DOHH2 (cell line): ENCODE measurements around the gene ZNF296.
A peak's percentile ranks its signal among the peaks of the same experiment; 100 is the strongest.

Source experiments
- H3F3A ChIP-seq: fragments of 200-600 bp; sonication (generic), shearing (Covaris generic); 2 replicates; pipeline ENCODE4 v1.6.0; 2016; ENCODE audit warnings: antibody characterized with exemption, mild to moderate bottlenecking; ENCODE audit not compliant: control insufficient read depth, insufficient read depth
- H3K27ac ChIP-seq: fragments of 200-600 bp; sonication (generic); 2 replicates; pipeline ENCODE4 v1.5.1; 2014; ENCODE audit warnings: low read depth, mild to moderate bottlenecking, low read length, moderate library complexity
- H3K27me3 ChIP-seq: fragments of 200-600 bp; sonication (generic); 2 replicates; pipeline ENCODE4 v1.6.1; 2014; ENCODE audit warnings: mild to moderate bottlenecking, low read length, mixed read lengths; ENCODE audit not compliant: control insufficient read depth
- H3K36me3 ChIP-seq: fragments of 200-600 bp; sonication (generic); 2 replicates; pipeline ENCODE4 v1.6.1; 2014; ENCODE audit warnings: mild to moderate bottlenecking, low read length, moderate library complexity, mixed read lengths; ENCODE audit not compliant: control insufficient read depth
- H3K4me1 ChIP-seq: fragments of 200-600 bp; sonication (generic); 2 replicates; pipeline ENCODE4 v1.6.1; 2014; ENCODE audit warnings: mild to moderate bottlenecking, low read length, mixed read lengths; ENCODE audit not compliant: control insufficient read depth
- H3K4me2 ChIP-seq: fragments of 200-600 bp; sonication (generic); 2 replicates; pipeline ENCODE4 v1.6.0; 2014; ENCODE audit warnings: mild to moderate bottlenecking, low read length, moderate library complexity
- H3K4me3 ChIP-seq: fragments of 200-600 bp; sonication (generic); 2 replicates; pipeline ENCODE4 v1.5.1; 2014; ENCODE audit warnings: mild to moderate bottlenecking, low read length, mixed read lengths
- H3K79me2 ChIP-seq: fragments of 200-600 bp; sonication (generic); 2 replicates; pipeline ENCODE4 v1.6.1; 2014; ENCODE audit warnings: mild to moderate bottlenecking, low read length, mixed read lengths; ENCODE audit not compliant: control insufficient read depth
- H3K9me2 ChIP-seq: fragments of 200-600 bp; sonication (generic); replicated peaks from 2 replicates; pipeline ENCODE4 v1.6.1; 2014; ENCODE audit warnings: mild to moderate bottlenecking, low read length, mixed read lengths; ENCODE audit not compliant: control insufficient read depth
- H3K9me3 ChIP-seq: fragments of 200-600 bp; sonication (generic); 2 replicates; pipeline ENCODE4 v1.6.1; 2014; ENCODE audit warnings: antibody characterized with exemption, low read length, mixed read lengths; ENCODE audit not compliant: control insufficient read depth, insufficient read depth
- H4K20me1 ChIP-seq: fragments of 200-600 bp; sonication (generic); 2 replicates; pipeline ENCODE4 v1.6.0; 2014; ENCODE audit warnings: low read depth, mild to moderate bottlenecking, antibody characterized with exemption, low read length, moderate library complexity; ENCODE audit not compliant: control insufficient read depth, insufficient read depth
- CTCF ChIP-seq: fragments of 200-600 bp; sonication (generic); IDR thresholded peaks from one replicate; pipeline ENCODE4 v1.5.1; 2014; ENCODE audit warnings: antibody characterized with exemption, mild to moderate bottlenecking, low read depth, low read length; ENCODE audit not compliant: poor library complexity, severe bottlenecking
- EZH2phosphoT487 ChIP-seq: fragments of 200-600 bp; sonication (generic); IDR thresholded peaks from 2 replicates; pipeline ENCODE4 v1.6.1; 2017; ENCODE audit warnings: borderline replicate concordance, mild to moderate bottlenecking, antibody characterized with exemption, low read length, moderate library complexity, mixed read lengths

ZNF296 gene

GRCh38 chr19:45117167-45117594 lies 40.9 kb upstream of the ZNF296 start:
- peaks cover 97% of the 10 kb centered on the region for H3K79me2 ChIP-seq
- H3K27me3 ChIP-seq, result no peaks in the 10 kb centered on the region
- no peaks in the 10 kb centered on the region for H3K9me2 ChIP-seq
- peaks cover 62% of the 10 kb centered on the region for H3K4me1 ChIP-seq
- TF ChIP-seq CTCF (no peak), EZH2phosphoT487 (no peak)
- peak overlapping the region; percentile 56 for H3K4me2 ChIP-seq
- no peaks in the 10 kb centered on the region for H3K36me3 ChIP-seq
- H4K20me1 ChIP-seq, result peaks cover 23% of the 10 kb centered on the region; the same call in 1 of the 2 replicates
- no peak overlapping the region for H3K27ac ChIP-seq
- no peaks in the 10 kb centered on the region for H3F3A ChIP-seq
- H3K9me3 ChIP-seq, result no peaks in the 10 kb centered on the region
- H3K4me3 ChIP-seq, result no peak overlapping the region

GRCh38 chr19:45115809-45116615 lies 39.7 kb upstream of the ZNF296 start:
- no peak overlapping the region for H3K4me3 ChIP-seq
- H3K4me2 ChIP-seq, result peak overlapping the region; percentile 56
- no peaks in the 10 kb centered on the region for H3K9me3 ChIP-seq
- no peaks in the 10 kb centered on the region for H3K9me2 ChIP-seq
- H3K79me2 ChIP-seq, result peaks cover 95% of the 10 kb centered on the region
- peaks cover 25% of the 10 kb centered on the region for H4K20me1 ChIP-seq
- no peak overlapping the region for H3K27ac ChIP-seq
- TF ChIP-seq EZH2phosphoT487 (no peak), CTCF (no peak)
- H3K4me1 ChIP-seq, result peaks cover 62% of the 10 kb centered on the region
- no peaks in the 10 kb centered on the region for H3K36me3 ChIP-seq
- H3K27me3 ChIP-seq, result no peaks in the 10 kb centered on the region
- no peaks in the 10 kb centered on the region for H3F3A ChIP-seq

DNA sequence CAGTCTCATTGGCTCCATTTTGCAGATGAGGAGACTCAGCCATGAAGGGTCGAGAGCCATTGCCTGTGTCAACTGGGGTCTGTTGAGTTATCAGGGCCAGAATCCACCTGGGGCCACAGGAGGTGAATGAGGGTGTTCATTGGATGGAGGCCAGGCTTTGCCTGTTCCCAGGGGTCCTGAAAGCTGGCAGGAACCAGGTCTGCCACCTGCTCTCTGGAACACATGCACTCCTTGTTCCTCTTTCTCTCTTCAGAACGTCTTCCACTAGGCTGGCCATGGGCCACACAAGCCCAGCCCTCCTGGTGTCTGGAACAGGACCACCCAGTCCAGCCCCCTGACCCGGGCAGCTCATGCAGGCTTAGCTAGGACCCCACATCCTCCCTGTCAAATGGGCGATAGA lies 37.8 kb upstream of the ZNF296 start:
- peaks cover 26% of the 10 kb centered on the region for H4K20me1 ChIP-seq
- no peaks in the 10 kb centered on the region for H3K9me2 ChIP-seq
- H3K27me3 ChIP-seq, result no peaks in the 10 kb centered on the region
- 0 out of 2 replicates have a peak, but pooled peaks cover 3% of the 10 kb centered on the region for H3K36me3 ChIP-seq
- H3K4me3 ChIP-seq, result no peak overlapping the region
- no peak overlapping the region for H3K27ac ChIP-seq
- TF ChIP-seq CTCF (no peak), EZH2phosphoT487 (no peak)
- H3K79me2 ChIP-seq, result peaks cover 97% of the 10 kb centered on the region
- H3K9me3 ChIP-seq, result no peaks in the 10 kb centered on the region
- H3K4me2 ChIP-seq, result no peak overlapping the region
- no peaks in the 10 kb centered on the region for H3F3A ChIP-seq
- H3K4me1 ChIP-seq, result peaks cover 72% of the 10 kb centered on the region
